IMR-90 (cell line): ENCODE data around the gene ATG2A. TPM values are rescaled to one million over a fixed set of nuclear protein-coding genes. Genes with fewer than 3 reads are reported as not detected.

Source experiments
- ATAC-seq: fragments of 200-7000 bp; cut with Tn5 transposase; 2 replicates; pipeline ENCODE4 v1.9.1; 2020; ENCODE audit warnings: low read depth, mild to moderate bottlenecking, moderate library complexity
- BruUV-seq: library from RNA; stranded (reverse); fragments of 400-500 nt; replicated peaks from 2 replicates; lab custom pipeline; 2021; lab: Mats Ljungman, UMichigan
- CTCF ChIA-PET: fragments of 300-600 bp; formaldehyde crosslinking; extraction: SDS; loops from one replicate; lab custom pipeline; 2021; ENCODE audit warnings: antibody characterized with exemption; lab: Yijun Ruan, JAX
- POLR2A ChIA-PET: fragments of 300-600 bp; sonication (Branson Sonifier 250); formaldehyde crosslinking; loops from one replicate; lab custom pipeline; 2022; ENCODE audit warnings: antibody characterized with exemption; ENCODE audit not compliant: unreplicated experiment; lab: Charles Lee
- DNase-seq: peaks from one replicate; pipeline ENCODE4 v3.0.0; 2013
- H2AFZ ChIP-seq: replicated peaks from 2 replicates; pipeline ENCODE3; 2013; ENCODE audit warnings: low read length, mild to moderate bottlenecking; ENCODE audit not compliant: poor library complexity
- H2AK5ac ChIP-seq: 2 replicates; pipeline ENCODE4 v1.6.1; 2013; ENCODE audit warnings: low read depth, low read length, inconsistent platforms
- H2AK9ac ChIP-seq: replicated peaks from 2 replicates; pipeline ENCODE3; 2013; ENCODE audit warnings: mild to moderate bottlenecking, low read depth, low read length, moderate library complexity; ENCODE audit not compliant: poor library complexity
- H2BK120ac ChIP-seq: 2 replicates; pipeline ENCODE4 v1.6.1; 2013; ENCODE audit warnings: low read depth, low read length, inconsistent platforms
- H2BK15ac ChIP-seq: 3 replicates; pipeline ENCODE4 v1.6.1; 2013; ENCODE audit warnings: low read depth, low read length, inconsistent platforms
- H2BK20ac ChIP-seq: 2 replicates; pipeline ENCODE4 v1.6.1; 2013; ENCODE audit warnings: low read depth, mild to moderate bottlenecking, inconsistent platforms, low read length, moderate library complexity
- H2BK5ac ChIP-seq: 2 replicates; pipeline ENCODE4 v1.6.1; 2013; ENCODE audit warnings: mild to moderate bottlenecking, low read depth, low read length, inconsistent platforms; ENCODE audit not compliant: poor library complexity, severe bottlenecking
- H3K14ac ChIP-seq: replicated peaks from 2 replicates; pipeline ENCODE4 v1.6.1; 2013; ENCODE audit warnings: low read depth, low read length, inconsistent platforms
- H3K18ac ChIP-seq: 2 replicates; pipeline ENCODE4 v1.6.1; 2013; ENCODE audit warnings: low read depth, low read length, control low read depth
- H3K23ac ChIP-seq: 2 replicates; pipeline ENCODE4 v1.6.1; 2013; ENCODE audit warnings: low read depth, low read length, inconsistent platforms
- H3K27ac ChIP-seq: 2 replicates; pipeline ENCODE4 v1.5.1; 2013; ENCODE audit warnings: mild to moderate bottlenecking, control low read depth, low read length; ENCODE audit not compliant: insufficient read depth
- H3K27me3 ChIP-seq: 2 replicates; pipeline ENCODE4 v1.6.1; 2013; ENCODE audit warnings: low read length; ENCODE audit not compliant: control insufficient read depth, insufficient read depth
- H3K36me3 ChIP-seq: 2 replicates; pipeline ENCODE4 v1.6.1; 2013; ENCODE audit warnings: low read length, mixed read lengths; ENCODE audit not compliant: control insufficient read depth, insufficient read depth
- H3K4ac ChIP-seq: 2 replicates; pipeline ENCODE4 v1.6.1; 2013; ENCODE audit warnings: low read depth, low read length, inconsistent platforms
- H3K4me1 ChIP-seq: 2 replicates; pipeline ENCODE4 v1.6.1; 2013; ENCODE audit warnings: low read length, mixed read lengths; ENCODE audit not compliant: control insufficient read depth, insufficient read depth
- H3K4me2 ChIP-seq: 2 replicates; pipeline ENCODE4 v1.6.1; 2013; ENCODE audit warnings: low read depth, mild to moderate bottlenecking, control low read depth, low read length, moderate library complexity
- H3K4me3 ChIP-seq: 2 replicates; pipeline ENCODE4 v1.5.1; 2013; ENCODE audit warnings: low read depth, mild to moderate bottlenecking, control low read depth, low read length, moderate library complexity; ENCODE audit not compliant: insufficient read depth
- H3K56ac ChIP-seq: 2 replicates; pipeline ENCODE4 v1.6.1; 2013; ENCODE audit warnings: low read length, inconsistent platforms; ENCODE audit not compliant: insufficient read depth; ENCODE audit errors: extremely low read depth
- H3K79me1 ChIP-seq, 2 experiments: 2 replicates each; pipeline ENCODE4 v1.6.1; 2013; ENCODE audit warnings: low read length in 2 of 2, inconsistent platforms in 1 of 2, low read depth in 1 of 2
- H3K9ac ChIP-seq: 2 replicates; pipeline ENCODE4 v1.6.1; 2013; ENCODE audit warnings: low read depth, low read length, control low read depth
- H3K9me1 ChIP-seq: 2 replicates; pipeline ENCODE4 v1.6.1; 2013; ENCODE audit warnings: low read length, inconsistent platforms; ENCODE audit not compliant: insufficient read depth
- H3K9me3 ChIP-seq: 2 replicates; pipeline ENCODE4 v1.6.1; 2013; ENCODE audit warnings: low read length; ENCODE audit not compliant: control insufficient read depth, insufficient read depth
- H4K20me1 ChIP-seq: 2 replicates; pipeline ENCODE4 v1.6.1; 2013; ENCODE audit warnings: low read length, inconsistent platforms; ENCODE audit not compliant: insufficient read depth
- H4K5ac ChIP-seq: 2 replicates; pipeline ENCODE4 v1.6.1; 2013; ENCODE audit warnings: mild to moderate bottlenecking, low read depth, low read length, control low read depth
- H4K8ac ChIP-seq, 2 experiments: 2 replicates each; pipeline ENCODE4 v1.6.1; 2013; ENCODE audit warnings: low read depth in 2 of 2, low read length in 2 of 2, control low read depth in 1 of 2, inconsistent platforms in 1 of 2
- H4K91ac ChIP-seq: 2 replicates; pipeline ENCODE4 v1.6.1; 2013; ENCODE audit warnings: low read depth, low read length, inconsistent platforms; ENCODE audit not compliant: insufficient read depth
- CEBPB ChIP-seq: IDR thresholded peaks from 2 replicates; pipeline ENCODE4 v1.6.1; 2012; ENCODE audit warnings: low read depth, low read length, improper control_type of control experiment
- FOS ChIP-seq: fragments of 150-350 bp; IDR thresholded peaks from 2 replicates; pipeline ENCODE4 v1.6.1; 2016; ENCODE audit warnings: low read depth, low read length
- MAFK ChIP-seq: IDR thresholded peaks from 2 replicates; pipeline ENCODE4 v1.6.1; 2012; ENCODE audit warnings: low read depth, low read length, improper control_type of control experiment
- MXI1 ChIP-seq: IDR thresholded peaks from 2 replicates; pipeline ENCODE4 v1.6.1; 2012; ENCODE audit warnings: low read depth, mild to moderate bottlenecking, low read length, moderate library complexity, borderline replicate concordance
- POLR2A ChIP-seq: IDR thresholded peaks from 2 replicates; pipeline ENCODE4 v1.6.1; 2012; ENCODE audit warnings: mild to moderate bottlenecking, low read depth, low read length
- SMC3 ChIP-seq: fragments of 150-350 bp; IDR thresholded peaks from 2 replicates; pipeline ENCODE4 v1.6.1; 2016; ENCODE audit warnings: low read depth, mild to moderate bottlenecking, antibody characterized with exemption, low read length, moderate library complexity
- USF2 ChIP-seq: fragments of 150-350 bp; IDR thresholded peaks from 2 replicates; pipeline ENCODE4 v1.6.1; 2017; ENCODE audit warnings: mild to moderate bottlenecking, antibody characterized with exemption, low read length, low read depth
- WGBS, 2 experiments: methylation state at CpG; one replicate each; pipeline versions ENCODE4 v1.1.5 to v1.1.7; 2013; ENCODE audit warnings: missing lambda C conversion rate in 2 of 2; ENCODE audit not compliant: insufficient read length in 1 of 2; ENCODE audit errors: extremely low coverage in 2 of 2; 5-methylcytosine and 5-hydroxymethylcytosine counted together
- dilution Hi-C: fragments of 300-500 bp; cut with HindIII; formaldehyde crosslinking; loops from one replicate; pipeline ENCODE4 v1.14.3; 2018; ENCODE audit warnings: low sequenced_read_pairs; ENCODE audit not compliant: unreplicated experiment
- in situ Hi-C: fragments of 300-500 bp; cut with MboI; formaldehyde crosslinking; loops from 3 replicates; pipeline ENCODE4 v1.14.3; 2019; ENCODE audit warnings: low sequenced_read_pairs, inconsistent platforms, mixed read lengths
- intact Hi-C: fragments of 100-400 bp; cut with micrococcal nuclease; formaldehyde crosslinking; loops from 2 replicates; pipeline ENCODE4 v1.10.0; 2022
- polyA plus RNA-seq, 3 experiments: library from polyadenylated mRNA; depleted of rRNA; stranded (reverse); fragments of >200 nt; gene quantifications; 2 replicates each; pipeline ENCODE4 v1.2.3, GENCODE V29; 2012; ENCODE audit warnings: low replicate concordance in 1 of 3
- total RNA-seq: library from RNA; depleted of rRNA; stranded (reverse); fragments of >200 nt; gene quantifications from 2 replicates; pipeline ENCODE4 v1.2.3, GENCODE V29; 2012
- TF ChIP-seq, protein P1 (sequence below): conservative IDR thresholded peaks from 2 replicates; pipeline ENCODE4 v1.5.1; 2012; ENCODE audit warnings: mild to moderate bottlenecking, low read depth, low read length, improper control_type of control experiment

Gene ATG2A
- total and polyA plus RNA-seq, 2 of the 4 experiments (the other 2 are of a cell fraction), result 3.2 to 10.5 TPM

GRCh38 chr11:64917663-64917995 lies 620 bp upstream of the ATG2A start:
- TF ChIP-seq, protein P1, sequence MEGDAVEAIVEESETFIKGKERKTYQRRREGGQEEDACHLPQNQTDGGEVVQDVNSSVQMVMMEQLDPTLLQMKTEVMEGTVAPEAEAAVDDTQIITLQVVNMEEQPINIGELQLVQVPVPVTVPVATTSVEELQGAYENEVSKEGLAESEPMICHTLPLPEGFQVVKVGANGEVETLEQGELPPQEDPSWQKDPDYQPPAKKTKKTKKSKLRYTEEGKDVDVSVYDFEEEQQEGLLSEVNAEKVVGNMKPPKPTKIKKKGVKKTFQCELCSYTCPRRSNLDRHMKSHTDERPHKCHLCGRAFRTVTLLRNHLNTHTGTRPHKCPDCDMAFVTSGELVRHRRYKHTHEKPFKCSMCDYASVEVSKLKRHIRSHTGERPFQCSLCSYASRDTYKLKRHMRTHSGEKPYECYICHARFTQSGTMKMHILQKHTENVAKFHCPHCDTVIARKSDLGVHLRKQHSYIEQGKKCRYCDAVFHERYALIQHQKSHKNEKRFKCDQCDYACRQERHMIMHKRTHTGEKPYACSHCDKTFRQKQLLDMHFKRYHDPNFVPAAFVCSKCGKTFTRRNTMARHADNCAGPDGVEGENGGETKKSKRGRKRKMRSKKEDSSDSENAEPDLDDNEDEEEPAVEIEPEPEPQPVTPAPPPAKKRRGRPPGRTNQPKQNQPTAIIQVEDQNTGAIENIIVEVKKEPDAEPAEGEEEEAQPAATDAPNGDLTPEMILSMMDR, result no peak
- TF ChIP-seq CEBPB (no peak), FOS (no peak), SMC3 (no peak), POLR2A (no peak), MAFK (no peak), USF2 (no peak), MXI1 (no peak)
- H3K9me3 ChIP-seq, result no peaks in the 10 kb centered on the region
- peaks cover 7% of the 10 kb centered on the region for H3K4me1 ChIP-seq
- H3K36me3 ChIP-seq, result peaks cover 11% of the 10 kb centered on the region
- H2AK5ac ChIP-seq, result 0 out of 2 replicates have a peak overlapping the region, but pooled peaks have one; percentile 10
- peak overlapping the region; percentile 74 for H3K56ac ChIP-seq
- in situ Hi-C loops, result no loop called here
- H3K27ac ChIP-seq, result peak overlapping the region; percentile 62; the same call in 1 of the 2 replicates
- H2BK120ac ChIP-seq, result peak overlapping the region; percentile 22; the same call in 1 of the 2 replicates
- DNase-seq (no peak), ATAC-seq (no peak)
- peak overlapping the region; percentile 81 for H3K4ac ChIP-seq
- H3K79me1 ChIP-seq, result peaks cover 7 to 26% of the 10 kb centered on the region in 2 experiments
- H3K23ac ChIP-seq, result peak overlapping the region; percentile 20; the same call in 1 of the 2 replicates
- H3K9ac ChIP-seq, result peak overlapping the region; percentile 80
- no CpG with 5 or more reads among the region's 6 CpGs for WGBS, 2 experiments
- peak overlapping the region; percentile 71 for H2BK5ac ChIP-seq
- dilution Hi-C loops, result no loop called here
- intact Hi-C loops, result loop anchor here (2.0 to 5.0 kb wide), 2 partner anchors 63 to 180 kb away; partner anchors contain the start of gene VPS51
- BruUV-seq, result no TSS peak
- H3K4me3 ChIP-seq, result peak overlapping the region; percentile 41
- peak overlapping the region; percentile 80 for H3K4me2 ChIP-seq
- CTCF ChIA-PET, result no interaction called here
- H2AFZ ChIP-seq, result peak overlapping the region; percentile 56
- peak overlapping the region; percentile 61 for H4K5ac ChIP-seq
- H3K9me1 ChIP-seq, result no peaks in the 10 kb centered on the region
- no peaks in the 10 kb centered on the region for H3K27me3 ChIP-seq
- peak overlapping the region; percentile 49 for H3K14ac ChIP-seq
- peak overlapping the region; percentile 6; the same call in 1 of the 2 replicates for H4K91ac ChIP-seq
- H2AK9ac ChIP-seq, result peak overlapping the region; percentile 29
- no peak overlapping the region for H2BK20ac ChIP-seq
- no peak overlapping the region for H2BK15ac ChIP-seq
- H4K20me1 ChIP-seq, result no peaks in the 10 kb centered on the region; the same call in 1 of the 2 replicates
- POLR2A ChIA-PET, result no interaction called here
- peak overlapping the region; percentile 13 to 90; a peak in 3 of 4 replicates for H4K8ac ChIP-seq
- peak overlapping the region; percentile 14; the same call in 1 of the 2 replicates for H3K18ac ChIP-seq
